Endometrial microvascular endothelial cells (primary cell): Measurements from ENCODE around the gene KLRB1. TPM values are rescaled to one million over a fixed set of nuclear protein-coding genes. Genes with fewer than 3 reads are reported as not detected.
"Not testable (repeated sequence)": the region's sequence is repeated elsewhere in the genome, so short reads cannot be mapped to it uniquely, and the experiment has no call there.

Source experiments
- in situ Hi-C: cut with HindIII; loops from 2 replicates; pipeline ENCODE4 v1.10.0; 2017; ENCODE audit warnings: low sequenced_read_pairs, low pct_unique_long_range_greater_than_20kb; ENCODE audit errors: inconsistent ontology term
- total RNA-seq: library from RNA; depleted of rRNA; stranded (reverse); fragments of >200 nt; gene quantifications from one replicate; pipeline ENCODE4 v1.2.3, GENCODE V29; 2015; ENCODE audit errors: inconsistent ontology term

The KLRB1 gene
- total RNA-seq, 1 donor from 2014 or later: not detected

DNA sequence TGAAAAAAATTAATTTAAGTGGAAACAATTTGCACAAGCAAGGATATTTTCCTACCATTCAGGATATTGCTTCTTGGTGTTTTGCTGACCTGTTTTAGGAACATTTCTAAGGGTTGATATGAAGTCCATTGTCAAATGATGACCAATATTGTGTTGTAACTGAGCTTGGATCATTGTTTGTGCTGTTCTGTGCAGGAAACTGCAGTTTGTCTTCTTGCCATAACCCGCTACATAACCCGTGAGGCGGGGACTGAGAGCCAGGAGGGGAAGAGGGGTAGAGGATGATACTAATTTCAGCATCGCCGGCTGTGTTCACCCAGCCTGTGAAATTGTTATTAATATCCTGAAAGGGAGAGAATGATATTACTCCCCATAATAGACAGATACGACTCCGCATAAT is 41.6 kb downstream of the KLRB1 start:
- in situ Hi-C loops: not testable (repeated sequence)

DNA sequence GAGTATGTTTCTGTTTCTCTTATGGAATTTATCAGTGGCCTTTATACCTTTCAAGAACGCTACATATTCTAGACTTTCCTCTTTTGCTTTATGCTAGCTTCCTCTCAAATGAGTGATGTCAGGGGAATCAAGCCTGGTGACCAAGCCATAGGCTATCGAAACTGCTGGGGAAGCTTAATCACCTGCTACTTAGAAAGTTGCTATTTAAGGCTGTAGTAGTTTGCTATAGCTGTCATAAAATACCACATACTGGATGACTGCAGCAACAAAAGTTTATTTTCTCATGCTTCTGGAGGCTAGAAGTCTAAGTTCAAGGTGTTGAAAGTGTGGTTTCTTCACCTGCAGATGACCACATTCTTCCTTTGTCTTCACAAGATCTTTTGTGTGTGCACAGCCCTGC is 43.3 kb downstream of the KLRB1 start:
- in situ Hi-C loops: not testable (repeated sequence)

DNA sequence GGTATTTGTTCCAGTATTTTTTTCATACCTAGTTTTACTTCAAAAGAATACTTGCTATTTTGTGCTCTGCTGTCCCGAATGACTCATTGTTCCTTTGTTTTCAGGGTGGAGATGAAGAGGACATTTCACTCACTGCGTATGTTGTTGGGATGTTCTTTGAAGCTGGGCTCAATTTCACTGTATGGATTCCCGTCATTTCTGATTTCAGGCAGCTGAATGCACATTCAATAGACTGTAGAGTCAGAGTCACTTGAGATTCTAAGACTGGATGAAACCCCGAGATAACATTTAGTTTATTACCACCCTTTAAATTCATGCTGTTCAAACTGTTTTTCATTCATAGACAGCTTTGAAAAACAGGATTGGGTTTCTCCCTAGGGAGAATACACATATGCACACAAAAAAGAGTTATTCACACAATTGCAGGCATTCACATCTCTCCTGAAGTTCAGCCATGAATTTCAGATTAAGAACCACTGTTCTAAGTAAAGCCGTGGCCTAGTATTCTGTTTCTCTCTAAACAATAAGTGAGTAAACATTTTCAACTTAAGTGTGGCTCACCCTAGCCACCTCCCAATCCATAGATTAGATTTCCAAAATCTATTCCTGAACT is 44.8 kb downstream of the KLRB1 start:
- in situ Hi-C loops: not testable (repeated sequence)

DNA sequence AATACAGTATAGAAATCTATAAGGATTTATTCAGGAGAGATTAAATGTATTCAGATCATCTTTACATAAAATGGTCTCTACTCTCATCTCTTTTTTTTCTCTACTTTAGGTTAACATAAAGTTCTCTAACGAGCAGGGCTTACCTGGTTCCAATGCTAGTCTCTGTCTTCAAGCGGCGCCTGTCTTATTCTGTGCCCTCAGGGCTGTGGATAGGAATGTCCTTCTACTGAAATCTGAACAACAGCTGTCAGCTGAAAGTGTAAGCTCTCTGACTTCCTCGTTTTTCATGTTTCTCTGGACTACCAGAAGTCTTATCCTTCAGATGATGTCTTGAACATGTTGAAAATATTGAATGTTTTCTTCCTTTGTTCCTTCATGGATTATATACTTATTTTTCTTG is 62.2 kb downstream of the KLRB1 start:
- in situ Hi-C loops: not testable (repeated sequence)

Other genes with a start within 250 kb of the KLRB1 start
- gene CLEC2D, start 61.8 kb upstream of the KLRB1 start, total RNA-seq: 0.56 TPM
- not detected for gene CLECL1, start 125.2 kb upstream of the KLRB1 start, total RNA-seq
- gene CD69, start 153.0 kb upstream of the KLRB1 start, total RNA-seq: 23.8 TPM
- gene KLRF1, start 219.6 kb upstream of the KLRB1 start, total RNA-seq: 2.1 TPM